ENCODE data around the gene AEBP1. TPM values are rescaled to one million over a fixed set of nuclear protein-coding genes. Genes with fewer than 3 reads are reported as not detected.
A peak's percentile ranks its signal among the peaks of the same experiment; 100 is the strongest.

The AEBP1 gene
- total and polyA plus RNA-seq, 9 of the 15 experiments (the other 6 are each of a cell fraction or from before 2014, with no cell fraction given): 0.03 to 0.78 (median 0.30) TPM; not detected in 2

- Histone ChIP-seq H3K4me2 (ENCODE audit: insufficient read depth, low read length) (no peak overlapping the region), H2AFZ (ENCODE audit: low read depth, low read length) (no peak overlapping the region; the same call in 1 of the 2 replicates), H3K4me3 (no peak overlapping the region), H4K20me1 (replicated peaks; ENCODE audit: control insufficient read depth, insufficient read depth, low read length) (peaks cover 7% of the 10 kb centered on the region), H3K9me3 (replicated peaks; ENCODE audit: control insufficient read depth, insufficient read depth, low read depth, low read length) (no peaks in the 10 kb centered on the region), H3K9me1 (ENCODE audit: control insufficient read depth, insufficient read depth, low read length) (no peaks in the 10 kb centered on the region), H3K36me3 (ENCODE audit: control insufficient read depth, insufficient read depth, low read length) (no peaks in the 10 kb centered on the region; the same call in 2 of the 3 replicates), H3K79me2 (ENCODE audit: control insufficient read depth, insufficient read depth, low read length) (no peaks in the 10 kb centered on the region), H3K9ac (ENCODE audit: insufficient read depth in 1 of 2, low read depth in 2 of 2, low read length in 2 of 2) (no peak overlapping the region), H3K4me1 (replicated peaks in 1 of 2; ENCODE audit: control insufficient read depth in 2 of 2, insufficient read depth in 2 of 2, low read length in 2 of 2) (peaks cover 9 to 29% of the 10 kb centered on the region in 2 experiments; a peak in 4 of 5 replicates), H3K27me3 (ENCODE audit: control insufficient read depth in 2 of 2, insufficient read depth in 2 of 2, low read length in 2 of 2) (no peaks in the 10 kb centered on the region), H3K27ac (ENCODE audit: extremely low read depth, low read depth, low read length) (no peak overlapping the region)
- WGBS (ENCODE audit: insufficient coverage, low coverage, missing lambda C conversion rate): 43% methylated on average over 2 of the region's 3 CpGs
- CTCF ChIA-PET (ENCODE audit: low intra/inter-chr PET ratio): no interaction called here
- DNase-seq (ENCODE audit: extremely low read depth in 1 of 4, low spot score in 3 of 4) (no peak), ATAC-seq (no peak), FAIRE-seq (no peak)
- POLR2A ChIA-PET: no interaction called here
- in situ Hi-C loops (cut with MboI) (no loop called here), intact Hi-C loops (cut with micrococcal nuclease) (no loop called here)
- TF ChIP-seq ZNF696 (CRISPR knock-in tag; conservative IDR thresholded peaks at IDR 0.05): no peak
- TF ChIP-seq CEBPB (tag; IDR thresholded peaks at IDR 0.05): 0 out of 2 replicates have a peak, but pooled peaks have one; percentile 7
- no peak for TF ChIP-seq FOXA1 (IDR thresholded peaks at IDR 0.05; ENCODE audit: borderline replicate concordance)
- peak; percentile 46 to 52 (median 50) for TF ChIP-seq CTCF (IDR thresholded peaks at IDR 0.05 in 2 of 3, conservative IDR thresholded peaks at IDR 0.05 in 1 of 3; ENCODE audit: insufficient read depth in 2 of 3, low read depth in 1 of 3, low read length in 3 of 3)
- no peak for TF ChIP-seq ZNF23 (CRISPR knock-in tag; IDR thresholded peaks at IDR 0.05)
- no peak for TF ChIP-seq HNRNPUL1 (IDR thresholded peaks at IDR 0.05; ENCODE audit: low read length)
- TF ChIP-seq ZNF668 (CRISPR knock-in tag; IDR thresholded peaks at IDR 0.05): no peak
- TF ChIP-seq ZBTB7A (IDR thresholded peaks at IDR 0.05; ENCODE audit: borderline replicate concordance, control insufficient read depth, low read depth, low read length): peak; percentile 84
- TF ChIP-seq MAZ (CRISPR knock-in tag; conservative IDR thresholded peaks at IDR 0.05 in 1 of 2, IDR thresholded peaks at IDR 0.05 in 1 of 2): peak in 1 of 2 experiments; percentile 26; a peak in 1 of 4 replicates
- TF ChIP-seq KHSRP (IDR thresholded peaks at IDR 0.05): no peak
- TF ChIP-seq GTF2B (IDR thresholded peaks at IDR 0.05; ENCODE audit: extremely low read depth, insufficient read length): no peak
- TF ChIP-seq TSC22D4 (tag; IDR thresholded peaks at IDR 0.05): no peak
- TF ChIP-seq NR2F6 (CRISPR knock-in tag; IDR thresholded peaks at IDR 0.05): no peak
- TF ChIP-seq ZNF778 (CRISPR knock-in tag; IDR thresholded peaks at IDR 0.05): no peak
- BruUV-seq (replicated peaks): no TSS peak
These were observed 18.6 kb upstream of the AEBP1 start for GRCh38 chr7:44085546-44085945.
